SU-DHL-6 (cell line): ENCODE measurements around the gene ERRFI1.

Experiments used
- EZH2phosphoT487 ChIP-seq: fragments of 200-600 bp; sonication (generic), shearing (Covaris generic); conservative IDR thresholded peaks from 2 replicates; pipeline ENCODE4 v1.6.1; 2018; ENCODE audit warnings: mild to moderate bottlenecking, antibody characterized with exemption, low read length, moderate library complexity, mixed read lengths
- TF ChIP-seq, protein P1 (sequence below): fragments of 200-600 bp; sonication (generic); IDR thresholded peaks from one replicate; pipeline ENCODE4 v1.5.1; 2017; ENCODE audit warnings: antibody characterized with exemption, mild to moderate bottlenecking, low read length, moderate library complexity; ENCODE audit not compliant: insufficient read depth, poor library complexity, severe bottlenecking

DNA sequence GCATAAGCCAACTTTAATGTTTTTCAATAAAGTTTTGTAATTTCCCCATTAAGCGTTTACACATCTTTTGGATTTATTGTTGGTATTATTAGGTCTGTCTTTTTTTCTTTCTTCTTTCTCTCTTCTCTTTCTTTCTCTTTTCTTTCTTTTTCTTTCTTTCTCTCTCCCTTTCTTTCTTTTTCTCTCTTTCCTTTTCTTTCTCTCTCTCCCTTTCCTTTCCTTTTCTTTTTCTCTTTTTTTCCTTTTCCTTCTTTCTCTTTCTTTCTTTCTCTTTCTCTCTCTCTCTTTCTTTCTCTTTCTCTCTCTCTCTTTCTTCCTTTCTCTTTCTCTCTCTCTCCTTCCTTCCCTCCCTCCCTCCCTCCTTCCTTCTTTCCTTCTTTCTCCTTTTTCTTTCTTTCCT, 31.3 kb downstream of the ERRFI1 start:
- TF ChIP-seq, protein P1, sequence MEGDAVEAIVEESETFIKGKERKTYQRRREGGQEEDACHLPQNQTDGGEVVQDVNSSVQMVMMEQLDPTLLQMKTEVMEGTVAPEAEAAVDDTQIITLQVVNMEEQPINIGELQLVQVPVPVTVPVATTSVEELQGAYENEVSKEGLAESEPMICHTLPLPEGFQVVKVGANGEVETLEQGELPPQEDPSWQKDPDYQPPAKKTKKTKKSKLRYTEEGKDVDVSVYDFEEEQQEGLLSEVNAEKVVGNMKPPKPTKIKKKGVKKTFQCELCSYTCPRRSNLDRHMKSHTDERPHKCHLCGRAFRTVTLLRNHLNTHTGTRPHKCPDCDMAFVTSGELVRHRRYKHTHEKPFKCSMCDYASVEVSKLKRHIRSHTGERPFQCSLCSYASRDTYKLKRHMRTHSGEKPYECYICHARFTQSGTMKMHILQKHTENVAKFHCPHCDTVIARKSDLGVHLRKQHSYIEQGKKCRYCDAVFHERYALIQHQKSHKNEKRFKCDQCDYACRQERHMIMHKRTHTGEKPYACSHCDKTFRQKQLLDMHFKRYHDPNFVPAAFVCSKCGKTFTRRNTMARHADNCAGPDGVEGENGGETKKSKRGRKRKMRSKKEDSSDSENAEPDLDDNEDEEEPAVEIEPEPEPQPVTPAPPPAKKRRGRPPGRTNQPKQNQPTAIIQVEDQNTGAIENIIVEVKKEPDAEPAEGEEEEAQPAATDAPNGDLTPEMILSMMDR, result no peak
- TF ChIP-seq EZH2phosphoT487, result no peak
